ENCODE results near the gene SLC5A11. TPM values are rescaled to one million over a fixed set of nuclear protein-coding genes. Genes with fewer than 3 reads are reported as not detected.

The SLC5A11 gene
- polyA plus RNA-seq, 1 experiment = not detected

- POLR2A ChIA-PET = no interaction called here
Measured at GRCh38 chr16:24931091-24931490, 85.3 kb downstream of the SLC5A11 start.

GRCh38 chr16:24935336-24935735 lies 89.6 kb downstream of the SLC5A11 start:
- no peak for TF ChIP-seq CTCF (IDR thresholded peaks at IDR 0.05; ENCODE audit: insufficient read depth, low read depth, low read length)
- H3K36me3 ChIP-seq (ENCODE audit: control insufficient read depth, insufficient read depth, low read length) = peaks cover 44% of the 10 kb centered on the region
- no peak for DNase-seq (ENCODE audit: low read depth)
- H3K27me3 ChIP-seq (ENCODE audit: control insufficient read depth, insufficient read depth, low read length) = no peaks in the 10 kb centered on the region
- POLR2A ChIA-PET = no interaction called here
- CTCF ChIA-PET = no interaction called here
- H3K4me3 ChIP-seq (ENCODE audit: low read depth, low read length) = no peak overlapping the region

More at GRCh38 chr16:24931091-24931490, 85.3 kb downstream of the SLC5A11 start:
- Histone ChIP-seq H3K36me3 (ENCODE audit: control insufficient read depth, insufficient read depth, low read length) (peaks cover 33% of the 10 kb centered on the region), H3K4me3 (ENCODE audit: low read depth, low read length) (no peak overlapping the region), H3K27me3 (ENCODE audit: control insufficient read depth, insufficient read depth, low read length) (no peaks in the 10 kb centered on the region)
- DNase-seq (ENCODE audit: low read depth) = no peak
- TF ChIP-seq CTCF (IDR thresholded peaks at IDR 0.05; ENCODE audit: insufficient read depth, low read depth, low read length) = no peak
- CTCF ChIA-PET = interaction anchor here (0.6 kb wide), 1 partner anchor 206 kb away, joined by 3 read pairs; no protein-coding TSS in a partner anchor

GRCh38 chr16:24936151-24936550 lies 90.4 kb downstream of the SLC5A11 start:
- CTCF ChIA-PET = no interaction called here
- POLR2A ChIA-PET = no interaction called here
- DNase-seq (ENCODE audit: low read depth) = no peak
- Histone ChIP-seq H3K4me3 (ENCODE audit: low read depth, low read length) (no peak overlapping the region), H3K27me3 (ENCODE audit: control insufficient read depth, insufficient read depth, low read length) (no peaks in the 10 kb centered on the region), H3K36me3 (ENCODE audit: control insufficient read depth, insufficient read depth, low read length) (peaks cover 41% of the 10 kb centered on the region)
- no peak for TF ChIP-seq CTCF (IDR thresholded peaks at IDR 0.05; ENCODE audit: insufficient read depth, low read depth, low read length)

GRCh38 chr16:24939224-24939623 lies 93.5 kb downstream of the SLC5A11 start:
- ChIA-PET CTCF (no interaction called here), POLR2A (interaction anchor here (0.6 kb wide), 1 partner anchor 303 kb away, joined by 3 read pairs; no protein-coding TSS in a partner anchor)
- Histone ChIP-seq H3K36me3 (ENCODE audit: control insufficient read depth, insufficient read depth, low read length) (peaks cover 39% of the 10 kb centered on the region), H3K4me3 (ENCODE audit: low read depth, low read length) (no peak overlapping the region), H3K27me3 (ENCODE audit: control insufficient read depth, insufficient read depth, low read length) (no peaks in the 10 kb centered on the region)
- no peak for DNase-seq (ENCODE audit: low read depth)
- TF ChIP-seq CTCF (IDR thresholded peaks at IDR 0.05; ENCODE audit: insufficient read depth, low read depth, low read length) = no peak

GRCh38 chr16:24939738-24940137 lies 94.0 kb downstream of the SLC5A11 start:
- no peak for TF ChIP-seq CTCF (IDR thresholded peaks at IDR 0.05; ENCODE audit: insufficient read depth, low read depth, low read length)
- peaks cover 38% of the 10 kb centered on the region for H3K36me3 ChIP-seq (ENCODE audit: control insufficient read depth, insufficient read depth, low read length)
- no peak overlapping the region for H3K4me3 ChIP-seq (ENCODE audit: low read depth, low read length)
- ChIA-PET POLR2A (interaction anchor here (0.6 kb wide), 1 partner anchor 304 kb away, joined by 3 read pairs; no protein-coding TSS in a partner anchor), CTCF (no interaction called here)
- DNase-seq (ENCODE audit: low read depth) = no peak
- H3K27me3 ChIP-seq (ENCODE audit: control insufficient read depth, insufficient read depth, low read length) = no peaks in the 10 kb centered on the region

All from BJ (cell line).